Keratinocyte (primary cell): ENCODE measurements around the gene ZMYND12. TPM values are rescaled to one million over a fixed set of nuclear protein-coding genes. Genes with fewer than 3 reads are reported as not detected.

Experiments
- DNase-seq: peaks from one replicate; pipeline ENCODE4 v3.0.0-alpha.2; 2011; ENCODE audit warnings: low read depth, missing footprints, low spot score
- FAIRE-seq: peaks from 2 replicates; lab custom pipeline; 2011; peaks lifted over from hg19 to GRCh38; lab: Jason Lieb, UNC
- H2AFZ ChIP-seq: 2 replicates; pipeline ENCODE4 v1.6.0; 2012; ENCODE audit warnings: low read length, control low read depth, inconsistent platforms; ENCODE audit not compliant: control insufficient read depth
- H3K27ac ChIP-seq: 2 replicates; pipeline ENCODE4 v1.5.1; 2011; ENCODE audit warnings: low read length; ENCODE audit not compliant: control insufficient read depth, insufficient read depth
- H3K27me3 ChIP-seq: 3 replicates; pipeline ENCODE4 v1.6.0; 2011; ENCODE audit warnings: low read length; ENCODE audit not compliant: control insufficient read depth, insufficient read depth; ENCODE audit errors: extremely low read depth
- H3K36me3 ChIP-seq, 2 experiments: 2 replicates in 1 of 2; 3 replicates in 1 of 2; pipeline ENCODE4 v1.5.1; 2011; ENCODE audit warnings: low read length in 2 of 2, mild to moderate bottlenecking in 1 of 2; ENCODE audit not compliant: control insufficient read depth in 2 of 2, insufficient read depth in 2 of 2; ENCODE audit errors: extremely low read depth in 1 of 2
- H3K4me1 ChIP-seq: 3 replicates; pipeline ENCODE4 v1.5.1; 2011; ENCODE audit warnings: low read length; ENCODE audit not compliant: control insufficient read depth, insufficient read depth; ENCODE audit errors: extremely low read depth
- H3K4me2 ChIP-seq: 3 replicates; pipeline ENCODE4 v1.6.0; 2011; ENCODE audit warnings: low read depth, low read length; ENCODE audit not compliant: control insufficient read depth, insufficient read depth; ENCODE audit errors: extremely low read depth
- H3K4me3 ChIP-seq, 3 experiments: fragments of 200-600 bp in 1 of 3; sonication (generic) in 1 of 3; 2 replicates in 2 of 3; 3 replicates in 1 of 3; pipeline ENCODE4 v1.5.1; 2011 to 2016; ENCODE audit warnings: low read length in 3 of 3, mild to moderate bottlenecking in 3 of 3, control low read depth in 2 of 3, inconsistent platforms in 1 of 3, low read depth in 1 of 3, mixed read lengths in 1 of 3, mixed run types in 1 of 3, moderate library complexity in 1 of 3; ENCODE audit not compliant: control insufficient read depth in 2 of 3, insufficient read depth in 2 of 3; ENCODE audit errors: extremely low read depth in 1 of 3
- H3K79me2 ChIP-seq: 2 replicates; pipeline ENCODE4 v1.6.0; 2012; ENCODE audit warnings: low read length; ENCODE audit not compliant: control insufficient read depth, insufficient read depth
- H3K9ac ChIP-seq: 3 replicates; pipeline ENCODE4 v1.6.0; 2011; ENCODE audit warnings: low read length; ENCODE audit not compliant: control insufficient read depth, insufficient read depth; ENCODE audit errors: extremely low read depth
- H3K9me1 ChIP-seq: 3 replicates; pipeline ENCODE4 v1.6.0; 2011; ENCODE audit warnings: low read length; ENCODE audit not compliant: control insufficient read depth, insufficient read depth; ENCODE audit errors: extremely low read depth
- H3K9me3 ChIP-seq: 2 replicates; pipeline ENCODE4 v1.5.1; 2012; ENCODE audit warnings: low read depth, low read length; ENCODE audit not compliant: control insufficient read depth
- H4K20me1 ChIP-seq: 3 replicates; pipeline ENCODE4 v1.6.0; 2011; ENCODE audit warnings: low read length; ENCODE audit not compliant: control insufficient read depth, insufficient read depth; ENCODE audit errors: extremely low read depth
- CTCF ChIP-seq, 3 experiments: IDR thresholded peaks in 1 of 3; conservative IDR thresholded peaks in 1 of 3; optimal IDR thresholded peaks in 1 of 3; 2 replicates in 2 of 3; 3 replicates in 1 of 3; pipeline versions ENCODE3 to v1.5.1; 2011; ENCODE audit warnings: low read length in 3 of 3, mild to moderate bottlenecking in 3 of 3, moderate library complexity in 2 of 3, control low read depth in 1 of 3, inconsistent platforms in 1 of 3; ENCODE audit not compliant: insufficient read depth in 2 of 3; ENCODE audit errors: extremely low read depth in 1 of 3
- EZH2 ChIP-seq: IDR thresholded peaks from one replicate; pipeline ENCODE4 v1.6.1; 2012; ENCODE audit warnings: inconsistent platforms, mild to moderate bottlenecking, low read length, moderate library complexity
- dilution Hi-C: fragments of 300-500 bp; cut with MboI; formaldehyde crosslinking; loops from one replicate; pipeline ENCODE4 v1.7.0; 2020; ENCODE audit warnings: low sequenced_read_pairs; ENCODE audit not compliant: extremely low pct_ligation_motif_present
- polyA plus RNA-seq, 5 experiments: library from polyadenylated mRNA; depleted of rRNA in 3 of 5; stranded (reverse) in 3 of 5; stranded (forward) in 1 of 5; unstranded in 1 of 5; fragments of >200 nt; gene quantifications; 1 replicate in 1 of 5; 2 replicates in 3 of 5; 3 replicates in 1 of 5; pipeline versions ENCODE4 v1.2.1 to v1.2.3, GENCODE V29; 2011 to 2012; ENCODE audit warnings: missing spikeins in 2 of 5, low read depth in 1 of 5, low replicate concordance in 1 of 5

The ZMYND12 gene
- polyA plus RNA-seq, 1 donor (not counting 4 experiments of a cell fraction or from before 2014, with no cell fraction given), result 0.24 TPM

- H3K4me2 ChIP-seq, result no peak overlapping the region
- H3K9me1 ChIP-seq, result no peaks in the 10 kb centered on the region
- no peak overlapping the region for H2AFZ ChIP-seq
- H3K4me3 ChIP-seq, result no peak overlapping the region
- no peak overlapping the region for H3K27ac ChIP-seq
- H3K27me3 ChIP-seq, result peaks cover 15% of the 10 kb centered on the region
- H3K36me3 ChIP-seq, result no peaks in the 10 kb centered on the region
- dilution Hi-C loops, result no loop called here
- no peak overlapping the region for H3K9ac ChIP-seq
- H3K79me2 ChIP-seq, result no peaks in the 10 kb centered on the region
- no peak for FAIRE-seq
- no peak for DNase-seq
- H3K9me3 ChIP-seq, result no peaks in the 10 kb centered on the region
- TF ChIP-seq EZH2, result no peak
- TF ChIP-seq CTCF (optimal IDR thresholded peaks at IDR 0.05 in 1 of 3, IDR thresholded peaks at IDR 0.05 in 1 of 3, conservative IDR thresholded peaks at IDR 0.05 in 1 of 3; ENCODE audit: extremely low read depth in 1 of 3, insufficient read depth in 2 of 3, low read length in 3 of 3), result no peak
- no peaks in the 10 kb centered on the region for H4K20me1 ChIP-seq
- no peaks in the 10 kb centered on the region for H3K4me1 ChIP-seq
These were observed 41.0 kb downstream of the ZMYND12 start for GRCh38 chr1:42414551-42415496.

GRCh38 chr1:42403880-42404400 is 51.9 kb downstream of the ZMYND12 start:
- Histone ChIP-seq H3K9ac (no peak overlapping the region), H2AFZ (no peak overlapping the region), H3K4me2 (no peak overlapping the region), H3K9me1 (no peaks in the 10 kb centered on the region), H3K4me3 (no peak overlapping the region), H3K79me2 (no peaks in the 10 kb centered on the region), H3K4me1 (no peaks in the 10 kb centered on the region), H3K36me3 (no peaks in the 10 kb centered on the region), H3K9me3 (no peaks in the 10 kb centered on the region), H3K27ac (no peak overlapping the region), H4K20me1 (no peaks in the 10 kb centered on the region), H3K27me3 (peaks cover 3% of the 10 kb centered on the region)
- TF ChIP-seq CTCF (optimal IDR thresholded peaks at IDR 0.05 in 1 of 3, IDR thresholded peaks at IDR 0.05 in 1 of 3, conservative IDR thresholded peaks at IDR 0.05 in 1 of 3; ENCODE audit: extremely low read depth in 1 of 3, insufficient read depth in 2 of 3, low read length in 3 of 3), result peak in 1 of 3 experiments; percentile 10
- no peak for TF ChIP-seq EZH2
- FAIRE-seq, result no peak
- dilution Hi-C loops, result no loop called here
- DNase-seq, result no peak
